SKM-1 treated with dmso at 0.1 percent for 144 hours (cell line): ENCODE results near the gene DAZAP2.
"Not testable (repeated sequence)": the region's sequence is repeated elsewhere in the genome, so short reads cannot be mapped to it uniquely, and the experiment has no call there.

ENCODE experiments used
- DNase-seq: peaks from one replicate; lab custom pipeline; 2025; ENCODE audit not compliant: unreplicated experiment; lab: John Stamatoyannopoulos, UW

The DAZAP2 gene

GRCh38 chr12:51246254-51246853, 7.7 kb downstream of the DAZAP2 start:
- peak; percentile 67 for DNase-seq

GRCh38 chr12:51247523-51248206, 9.0 kb downstream of the DAZAP2 start:
- no peak for DNase-seq

- no peak for DNase-seq
Observed at GRCh38 chr12:51253276-51253675, 14.7 kb downstream of the DAZAP2 start.

GRCh38 chr12:51254536-51254935, 15.9 kb downstream of the DAZAP2 start:
- no peak for DNase-seq

GRCh38 chr12:51259600-51259999, 21.0 kb downstream of the DAZAP2 start:
- not testable (repeated sequence) for DNase-seq

- DNase-seq = peak; percentile 16
Observed at GRCh38 chr12:51262758-51263177, 24.1 kb downstream of the DAZAP2 start.

GRCh38 chr12:51263341-51263740, 24.7 kb downstream of the DAZAP2 start:
- no peak for DNase-seq

- DNase-seq = no peak
Observed at GRCh38 chr12:51264297-51264696, 25.7 kb downstream of the DAZAP2 start.

GRCh38 chr12:51265024-51265423, 26.4 kb downstream of the DAZAP2 start:
- DNase-seq = no peak

- no peak for DNase-seq
Observed at GRCh38 chr12:51269174-51270066, 30.8 kb downstream of the DAZAP2 start.

- DNase-seq = no peak
Observed at GRCh38 chr12:51270067-51270950, 31.7 kb downstream of the DAZAP2 start, which contains the start of gene SMAGP. SMAGP (minus strand) TSS chr12:51270415; CDS start chr12:51269278, 1,137 bp downstream.

GRCh38 chr12:51270951-51271518, 32.4 kb downstream of the DAZAP2 start:
- DNase-seq = no peak

- not testable (repeated sequence) for DNase-seq
Observed at GRCh38 chr12:51272810-51273209, 34.2 kb downstream of the DAZAP2 start.

- DNase-seq = no peak
Observed at GRCh38 chr12:51275088-51275487, 36.5 kb downstream of the DAZAP2 start.

GRCh38 chr12:51281202-51281924, 42.7 kb downstream of the DAZAP2 start:
- no peak for DNase-seq

GRCh38 chr12:51285843-51286242, 47.2 kb downstream of the DAZAP2 start:
- DNase-seq = no peak

- peak; percentile 26 for DNase-seq
Observed at GRCh38 chr12:51291603-51292513, 53.2 kb downstream of the DAZAP2 start.
